SIG-M5 treated with dmso at 0.1 percent for 504 hours (cell line): ENCODE results near the gene CALCA.
"Not testable (repeated sequence)": the region's sequence is repeated elsewhere in the genome, so short reads cannot be mapped to it uniquely, and the experiment has no call there.

Experiments used
- DNase-seq: peaks from one replicate; lab custom pipeline; 2025; ENCODE audit not compliant: unreplicated experiment; lab: John Stamatoyannopoulos, UW

The CALCA gene

GRCh38 chr11:14971865-14972580 is at the start of gene CALCA:
Gene CALCA, minus strand, starts transcription at chr11:14972351. Its CDS starts 1,159 bp downstream, at chr11:14971192.
- no peak for DNase-seq

- DNase-seq, result no peak
Measured at GRCh38 chr11:15016200-15016599, 44.0 kb upstream of the CALCA start.

GRCh38 chr11:15011776-15012345 is 39.7 kb upstream of the CALCA start:
- DNase-seq, result no peak

GRCh38 chr11:15010865-15011264 is 38.7 kb upstream of the CALCA start:
- no peak for DNase-seq

- peak; percentile 82 for DNase-seq
Measured at GRCh38 chr11:15006139-15006759, 34.1 kb upstream of the CALCA start.

GRCh38 chr11:14988133-14988532 is 16.0 kb upstream of the CALCA start:
- not testable (repeated sequence) for DNase-seq

- DNase-seq, result no peak
Measured at GRCh38 chr11:14981507-14981906, 9.4 kb upstream of the CALCA start.

GRCh38 chr11:14980854-14981253 is 8.7 kb upstream of the CALCA start:
- DNase-seq, result no peak

- DNase-seq, result no peak
Measured at GRCh38 chr11:14977101-14977880, 5.1 kb upstream of the CALCA start.

- DNase-seq, result no peak
Measured at GRCh38 chr11:14975252-14975587, 3.1 kb upstream of the CALCA start.

- DNase-seq, result peak; percentile 28
Measured at GRCh38 chr11:14974515-14975251, 2.5 kb upstream of the CALCA start.

- DNase-seq, result no peak
Measured at GRCh38 chr11:14973621-14974514, 1.7 kb upstream of the CALCA start.

- DNase-seq, result no peak
Measured at GRCh38 chr11:14972581-14973495, 687 bp upstream of the CALCA start.

GRCh38 chr11:14969901-14970323 is 2.2 kb downstream of the CALCA start:
- DNase-seq, result peak; percentile 11

GRCh38 chr11:14967581-14968243 is 4.4 kb downstream of the CALCA start:
- no peak for DNase-seq

- no peak for DNase-seq
Measured at GRCh38 chr11:14956111-14956510, 16.0 kb downstream of the CALCA start.

- DNase-seq, result no peak
Measured at GRCh38 chr11:14954581-14954980, 17.6 kb downstream of the CALCA start.

GRCh38 chr11:14953904-14954303 is 18.2 kb downstream of the CALCA start:
- no peak for DNase-seq
